Measurements from ENCODE around the gene KIAA1549.

DNA sequence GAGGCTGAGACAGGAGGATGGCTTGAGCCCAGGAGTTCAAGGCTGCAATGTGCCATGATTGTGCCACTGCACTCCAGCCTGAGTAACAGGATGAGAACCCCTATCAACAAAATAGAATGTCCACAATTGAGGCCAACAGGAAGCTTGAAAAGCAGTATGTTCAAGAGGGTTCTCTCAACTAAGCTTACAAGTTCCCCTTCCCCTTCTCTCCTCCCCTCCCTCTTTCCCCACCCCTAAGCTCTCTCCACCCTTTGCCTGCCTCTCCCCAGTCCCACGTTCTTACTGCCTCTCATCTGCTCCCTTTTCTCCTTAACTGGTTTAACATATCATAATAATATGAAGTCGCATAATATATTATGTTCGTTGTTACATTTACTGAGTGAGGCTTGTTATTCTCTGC is 35.4 kb downstream of the KIAA1549 start:
- no peak for TF ChIP-seq POLR2A (IDR thresholded peaks at IDR 0.05)
- TF ChIP-seq, protein P1, sequence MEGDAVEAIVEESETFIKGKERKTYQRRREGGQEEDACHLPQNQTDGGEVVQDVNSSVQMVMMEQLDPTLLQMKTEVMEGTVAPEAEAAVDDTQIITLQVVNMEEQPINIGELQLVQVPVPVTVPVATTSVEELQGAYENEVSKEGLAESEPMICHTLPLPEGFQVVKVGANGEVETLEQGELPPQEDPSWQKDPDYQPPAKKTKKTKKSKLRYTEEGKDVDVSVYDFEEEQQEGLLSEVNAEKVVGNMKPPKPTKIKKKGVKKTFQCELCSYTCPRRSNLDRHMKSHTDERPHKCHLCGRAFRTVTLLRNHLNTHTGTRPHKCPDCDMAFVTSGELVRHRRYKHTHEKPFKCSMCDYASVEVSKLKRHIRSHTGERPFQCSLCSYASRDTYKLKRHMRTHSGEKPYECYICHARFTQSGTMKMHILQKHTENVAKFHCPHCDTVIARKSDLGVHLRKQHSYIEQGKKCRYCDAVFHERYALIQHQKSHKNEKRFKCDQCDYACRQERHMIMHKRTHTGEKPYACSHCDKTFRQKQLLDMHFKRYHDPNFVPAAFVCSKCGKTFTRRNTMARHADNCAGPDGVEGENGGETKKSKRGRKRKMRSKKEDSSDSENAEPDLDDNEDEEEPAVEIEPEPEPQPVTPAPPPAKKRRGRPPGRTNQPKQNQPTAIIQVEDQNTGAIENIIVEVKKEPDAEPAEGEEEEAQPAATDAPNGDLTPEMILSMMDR (IDR thresholded peaks at IDR 0.05) = no peak

Data from lower leg skin (tissue), 3 donors.